ENCODE results near the gene ADGRD2. TPM values are rescaled to one million over a fixed set of nuclear protein-coding genes. Genes with fewer than 3 reads are reported as not detected.
A peak's percentile ranks its signal among the peaks of the same experiment; 100 is the strongest.

The ADGRD2 gene
- total and polyA plus RNA-seq, 9 of the 15 experiments (the other 6 are each of a cell fraction or from before 2014, with no cell fraction given) = not detected

DNA sequence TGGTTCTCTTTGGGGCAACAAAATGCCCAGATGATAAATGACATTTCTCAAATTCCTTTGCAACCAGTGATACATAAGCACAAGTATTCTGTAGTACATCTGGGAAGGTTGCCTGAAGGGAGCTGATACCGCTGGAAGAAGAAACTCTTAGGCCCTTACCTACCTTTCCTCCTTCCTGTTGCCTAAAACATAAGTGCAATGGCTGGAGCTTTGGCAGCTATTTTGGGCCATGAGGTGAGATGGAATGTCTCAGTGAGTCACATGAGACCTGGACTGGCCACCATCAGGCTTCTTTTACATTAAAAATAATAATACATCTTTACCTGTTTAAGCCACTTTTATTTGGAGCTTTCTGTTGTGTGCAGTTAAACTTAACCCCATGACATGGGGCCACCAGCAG, 11.2 kb upstream of the ADGRD2 start (continued):
- no peak for TF ChIP-seq ZNF23 (CRISPR knock-in tag; IDR thresholded peaks at IDR 0.05)
- no peak for TF ChIP-seq MAZ (CRISPR knock-in tag; conservative IDR thresholded peaks at IDR 0.05 in 1 of 2, IDR thresholded peaks at IDR 0.05 in 1 of 2)
- no peak for TF ChIP-seq ASH1L (IDR thresholded peaks at IDR 0.05; ENCODE audit: borderline replicate concordance, low read depth, partially characterized antibody)
- TF ChIP-seq, protein P1, sequence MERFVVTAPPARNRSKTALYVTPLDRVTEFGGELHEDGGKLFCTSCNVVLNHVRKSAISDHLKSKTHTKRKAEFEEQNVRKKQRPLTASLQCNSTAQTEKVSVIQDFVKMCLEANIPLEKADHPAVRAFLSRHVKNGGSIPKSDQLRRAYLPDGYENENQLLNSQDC (CRISPR knock-in tag; IDR thresholded peaks at IDR 0.05) = no peak
- no peak for TF ChIP-seq FOXJ3 (CRISPR knock-in tag; IDR thresholded peaks at IDR 0.05)
- no peak for TF ChIP-seq ZNF766 (CRISPR knock-in tag; conservative IDR thresholded peaks at IDR 0.05)
- TF ChIP-seq SMAD3 (CRISPR knock-in tag; conservative IDR thresholded peaks at IDR 0.05) = no peak
- no peak for TF ChIP-seq CEBPB (tag; IDR thresholded peaks at IDR 0.05)
- no peak for TF ChIP-seq CEBPG (CRISPR knock-in tag; IDR thresholded peaks at IDR 0.05)
- no peak for TF ChIP-seq CEBPG (tag; conservative IDR thresholded peaks at IDR 0.05 in 1 of 2, IDR thresholded peaks at IDR 0.05 in 1 of 2)
- TF ChIP-seq ZNF165 (CRISPR knock-in tag; IDR thresholded peaks at IDR 0.05; ENCODE audit: borderline replicate concordance) = no peak
- TF ChIP-seq KDM1A (IDR thresholded peaks at IDR 0.05) = peak; percentile 31 to 37; a peak in 1 of 4 replicates
- TF ChIP-seq RBM25 (IDR thresholded peaks at IDR 0.05; ENCODE audit: low read depth, low read length, severe bottlenecking) = peak; percentile 94
- TF ChIP-seq TEAD4 (IDR thresholded peaks at IDR 0.05; ENCODE audit: low read length) = peak; percentile 15; the same call in 1 of the 2 replicates
- TF ChIP-seq TEAD4 (CRISPR knock-in tag; IDR thresholded peaks at IDR 0.05; ENCODE audit: borderline replicate concordance) = no peak
- TF ChIP-seq CAMTA2 (CRISPR knock-in tag; conservative IDR thresholded peaks at IDR 0.05) = no peak
- no peak for TF ChIP-seq TBL1XR1 (IDR thresholded peaks at IDR 0.05; ENCODE audit: low read length in 2 of 2)
- TF ChIP-seq EGR1 (conservative IDR thresholded peaks at IDR 0.05) = no peak
- no peak for TF ChIP-seq PCBP2 (IDR thresholded peaks at IDR 0.05; ENCODE audit: low read depth, low read length, poor library complexity, severe bottlenecking)
- no peak for TF ChIP-seq PYGO2 (tag; IDR thresholded peaks at IDR 0.05)
- no peak for TF ChIP-seq FOSL1 (tag; conservative IDR thresholded peaks at IDR 0.05)
- 0 out of 2 replicates have a peak, but pooled peaks have one; percentile 42 for TF ChIP-seq HLTF (IDR thresholded peaks at IDR 0.05)
- TF ChIP-seq ZNF41 (CRISPR knock-in tag; conservative IDR thresholded peaks at IDR 0.05) = no peak

Measured in K562 (cell line).